ENCODE data around the gene TSPAN5.

The TSPAN5 gene

GRCh38 chr4:98581126-98581525 lies 77.3 kb downstream of the TSPAN5 start:
- no peak for DNase-seq

GRCh38 chr4:98577956-98578355 lies 80.5 kb downstream of the TSPAN5 start:
- no peak for DNase-seq

GRCh38 chr4:98574816-98575215 lies 83.6 kb downstream of the TSPAN5 start:
- no peak for DNase-seq

GRCh38 chr4:98573791-98574190 lies 84.6 kb downstream of the TSPAN5 start:
- DNase-seq, result no peak

- no peak for DNase-seq
These were observed 85.7 kb downstream of the TSPAN5 start for GRCh38 chr4:98572697-98573096.

GRCh38 chr4:98571161-98571786 lies 87.1 kb downstream of the TSPAN5 start:
- DNase-seq, result no peak

- no peak for DNase-seq
These were observed 88.1 kb downstream of the TSPAN5 start for GRCh38 chr4:98570151-98570797.

GRCh38 chr4:98568941-98569663 lies 89.3 kb downstream of the TSPAN5 start:
- DNase-seq, result no peak

- no peak for DNase-seq
These were observed 90.8 kb downstream of the TSPAN5 start for GRCh38 chr4:98567611-98568010.

- DNase-seq, result no peak
These were observed 91.9 kb downstream of the TSPAN5 start for GRCh38 chr4:98566361-98567008.

- no peak for DNase-seq
These were observed 92.6 kb downstream of the TSPAN5 start for GRCh38 chr4:98565681-98566301.

- no peak for DNase-seq
These were observed 93.6 kb downstream of the TSPAN5 start for GRCh38 chr4:98564852-98565251.

- DNase-seq, result no peak
These were observed 98.1 kb downstream of the TSPAN5 start for GRCh38 chr4:98560321-98560720.

- no peak for DNase-seq
These were observed 99.8 kb downstream of the TSPAN5 start for GRCh38 chr4:98558471-98559169.

GRCh38 chr4:98557194-98557892 lies 101.1 kb downstream of the TSPAN5 start:
- DNase-seq, result no peak

- DNase-seq, result no peak
These were observed 102.0 kb downstream of the TSPAN5 start for GRCh38 chr4:98556451-98556850.

- DNase-seq, result no peak
These were observed 102.5 kb downstream of the TSPAN5 start for GRCh38 chr4:98555798-98556445.

GRCh38 chr4:98546910-98547594 lies 111.4 kb downstream of the TSPAN5 start:
- DNase-seq, result no peak

- DNase-seq, result no peak
These were observed 113.5 kb downstream of the TSPAN5 start for GRCh38 chr4:98544818-98545414.

GRCh38 chr4:98544141-98544817 lies 114.1 kb downstream of the TSPAN5 start:
- DNase-seq, result no peak
